Measurements from ENCODE around the gene FBXO7. TPM values are rescaled to one million over a fixed set of nuclear protein-coding genes. Genes with fewer than 3 reads are reported as not detected.
A peak's percentile ranks its signal among the peaks of the same experiment; 100 is the strongest.

Gene FBXO7
- total and polyA plus RNA-seq, 9 of the 15 experiments (the other 6 are each of a cell fraction or from before 2014, with no cell fraction given), result 34.0 to 162 (median 85.2) TPM

GRCh38 chr22:32474635-32475467 is at the start of gene FBXO7 (continued):
- TF ChIP-seq E4F1 (CRISPR knock-in tag; IDR thresholded peaks at IDR 0.05; ENCODE audit: borderline replicate concordance) (no peak), VEZF1 (CRISPR knock-in tag; IDR thresholded peaks at IDR 0.05) (peak; percentile 98), PRDM10 (IDR thresholded peaks at IDR 0.05; ENCODE audit: partially characterized antibody) (peak; percentile 8), SRSF7 (optimal IDR thresholded peaks at IDR 0.05; ENCODE audit: low read depth, low read length) (no peak), GABPB1 (CRISPR knock-in tag; IDR thresholded peaks at IDR 0.05) (peak; percentile 26; the same call in 1 of the 2 replicates), ELF1 (tag; IDR thresholded peaks at IDR 0.05) (peak; percentile 87), ELF4 (CRISPR knock-in tag; IDR thresholded peaks at IDR 0.05) (no peak), NR2F6 (CRISPR knock-in tag; IDR thresholded peaks at IDR 0.05) (no peak), ZNF41 (CRISPR knock-in tag; conservative IDR thresholded peaks at IDR 0.05) (no peak), RBBP5 (IDR thresholded peaks at IDR 0.05; ENCODE audit: borderline replicate concordance, insufficient read depth, low read length, poor library complexity, severe bottlenecking) (peak; percentile 76), CCNT2 (IDR thresholded peaks at IDR 0.05; ENCODE audit: borderline replicate concordance, extremely low read depth, insufficient read length, low read depth, low read length) (peak; percentile 83), UBTF (IDR thresholded peaks at IDR 0.05; ENCODE audit: borderline replicate concordance in 1 of 2, low read depth in 2 of 2, low read length in 2 of 2) (peak in 1 of 2 experiments; percentile 65; a peak in 1 of 4 replicates), GABPA (tag; conservative IDR thresholded peaks at IDR 0.05; ENCODE audit: low read depth) (peak; percentile 67), ZNF699 (CRISPR knock-in tag; IDR thresholded peaks at IDR 0.05; ENCODE audit: insufficient replicate concordance) (no peak)
